KG1 (cell line): Measurements from ENCODE around the gene GSX2.

Experiments
- DNase-seq: peaks from one replicate; lab custom pipeline; 2025; lab: John Stamatoyannopoulos, UW

The GSX2 gene

DNA sequence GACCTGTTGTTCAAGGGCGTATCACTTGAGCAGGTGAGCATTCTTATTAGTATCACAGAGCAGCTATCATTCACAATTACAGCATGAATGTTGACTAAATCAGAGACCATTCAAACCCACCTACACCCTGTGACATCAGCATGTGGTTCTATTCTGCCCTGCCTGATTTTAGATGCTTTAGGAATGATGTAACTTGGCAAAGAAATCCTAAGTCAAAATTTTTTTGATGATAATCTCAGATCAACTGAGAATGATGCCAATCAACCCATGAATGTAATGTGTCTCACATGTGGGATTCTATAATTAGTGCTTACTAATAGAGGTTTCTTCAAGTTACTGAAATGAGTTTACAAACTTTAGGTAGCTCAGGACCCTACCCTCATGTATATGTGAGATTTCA is 22.2 kb upstream of the GSX2 start:
- no peak for DNase-seq

- DNase-seq = no peak
Measured at GRCh38 chr4:54082168-54082567, 17.8 kb upstream of the GSX2 start.

GRCh38 chr4:54085284-54085683 is 14.7 kb upstream of the GSX2 start:
- DNase-seq = no peak

GRCh38 chr4:54089875-54090274 is 10.1 kb upstream of the GSX2 start:
- no peak for DNase-seq

DNA sequence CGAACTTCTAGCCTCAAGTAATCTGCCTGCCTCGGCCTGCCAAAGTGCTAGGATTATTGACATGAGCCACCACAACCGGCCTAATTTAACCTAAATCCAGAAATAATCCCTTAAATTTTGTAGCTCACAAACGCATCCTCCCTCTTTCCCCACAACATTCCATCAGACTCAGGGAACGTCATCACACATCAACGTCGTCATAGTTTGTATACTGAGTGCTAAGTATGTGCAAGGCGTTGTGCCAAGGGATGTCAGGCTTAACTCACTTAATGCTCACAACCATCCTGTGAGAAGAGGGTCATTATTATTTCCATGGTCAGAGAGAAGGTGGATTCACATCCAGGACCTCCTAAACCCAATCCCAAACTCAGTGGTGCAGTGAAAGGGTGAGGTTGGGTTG is 9.6 kb upstream of the GSX2 start:
- no peak for DNase-seq

DNA sequence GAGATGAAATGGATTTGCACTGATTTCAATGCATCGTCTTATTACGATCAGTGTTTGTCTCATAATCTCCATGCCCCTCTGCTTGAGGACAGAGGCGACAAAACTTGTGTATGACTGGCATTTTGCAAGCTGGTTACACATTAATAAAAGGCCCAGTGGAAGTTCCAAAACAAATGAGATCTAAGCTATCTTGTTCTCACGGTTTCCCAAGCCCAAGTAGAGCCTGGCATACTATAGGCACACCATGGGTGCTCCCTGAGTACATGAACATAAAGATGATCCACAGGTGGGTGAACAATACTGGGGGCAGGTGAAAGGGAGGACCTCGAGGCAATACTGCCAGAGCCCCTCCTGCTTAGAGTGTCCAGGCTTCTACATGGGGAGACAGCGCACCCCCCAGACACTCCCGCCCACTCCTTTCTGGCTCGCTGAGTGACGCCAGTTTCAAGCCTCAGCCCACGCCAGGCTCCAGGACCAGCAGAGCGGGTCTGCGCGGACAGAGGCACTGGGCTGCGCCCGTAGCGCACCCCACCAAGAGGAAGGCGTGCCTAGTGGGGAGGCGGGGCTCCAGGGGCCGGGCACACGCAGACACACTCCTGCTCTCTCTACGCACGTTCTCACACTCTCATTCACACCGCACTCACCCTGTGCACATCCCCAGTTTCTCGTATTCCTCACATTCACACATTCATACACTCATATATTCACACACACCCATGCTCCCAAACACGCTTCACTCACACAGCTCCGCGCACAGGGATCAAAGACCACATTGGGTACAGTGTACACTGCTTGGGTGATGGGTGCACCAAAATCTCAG is 8.9 kb upstream of the GSX2 start:
- DNase-seq = no peak

GRCh38 chr4:54091637-54092404 is 8.1 kb upstream of the GSX2 start:
- no peak for DNase-seq

GRCh38 chr4:54092405-54093323 is 7.3 kb upstream of the GSX2 start:
- no peak for DNase-seq

DNA sequence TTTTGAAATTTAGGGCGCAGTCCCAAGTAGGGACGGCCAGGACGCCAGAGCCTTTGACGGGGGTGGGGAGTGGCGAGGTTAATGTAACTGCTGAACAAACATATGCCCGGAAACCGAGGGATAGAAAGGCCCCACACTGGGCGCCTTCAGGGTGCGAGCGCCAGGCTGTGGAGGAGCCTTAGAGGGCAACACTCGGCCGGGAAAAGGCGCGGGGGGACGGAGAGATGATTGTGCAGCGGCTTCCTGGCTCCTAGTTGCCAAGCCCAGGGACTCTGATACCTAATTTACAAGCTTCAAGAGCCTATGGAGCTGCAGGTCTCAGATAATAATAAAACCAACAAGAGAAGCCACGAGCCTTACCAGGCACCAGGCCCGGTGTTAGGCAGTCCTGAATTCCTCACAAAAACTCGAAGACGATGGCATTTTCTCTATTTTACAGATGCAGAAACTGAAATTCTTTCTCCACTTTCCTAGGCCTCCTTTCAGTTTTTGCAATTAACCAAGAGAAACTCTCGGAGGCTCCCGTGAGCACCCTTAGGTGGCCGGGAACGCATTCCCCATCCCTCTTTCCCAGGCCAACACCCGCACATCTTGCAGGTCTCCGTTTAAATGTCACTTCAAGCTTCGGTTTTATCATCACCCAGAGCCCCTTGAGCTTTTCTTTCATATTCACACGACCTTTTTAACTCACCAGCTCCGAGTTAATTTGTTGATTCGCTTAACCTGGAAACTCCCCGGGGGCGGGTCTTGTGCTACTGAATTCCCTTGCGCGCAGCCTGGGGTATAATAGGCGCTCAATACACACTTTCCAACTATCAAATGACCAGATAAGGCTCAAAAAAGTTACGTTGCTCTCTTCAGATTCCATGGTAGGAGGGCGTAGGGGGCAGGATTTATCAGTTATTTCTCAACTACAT is 6.4 kb upstream of the GSX2 start:
- DNase-seq = no peak

- no peak for DNase-seq
Measured at GRCh38 chr4:54094451-54094850, 5.5 kb upstream of the GSX2 start.

- DNase-seq = no peak
Measured at GRCh38 chr4:54095110-54095825, 4.7 kb upstream of the GSX2 start.

- no peak for DNase-seq
Measured at GRCh38 chr4:54096295-54096962, 3.5 kb upstream of the GSX2 start.

- no peak for DNase-seq
Measured at GRCh38 chr4:54097152-54097551, 2.8 kb upstream of the GSX2 start.

DNA sequence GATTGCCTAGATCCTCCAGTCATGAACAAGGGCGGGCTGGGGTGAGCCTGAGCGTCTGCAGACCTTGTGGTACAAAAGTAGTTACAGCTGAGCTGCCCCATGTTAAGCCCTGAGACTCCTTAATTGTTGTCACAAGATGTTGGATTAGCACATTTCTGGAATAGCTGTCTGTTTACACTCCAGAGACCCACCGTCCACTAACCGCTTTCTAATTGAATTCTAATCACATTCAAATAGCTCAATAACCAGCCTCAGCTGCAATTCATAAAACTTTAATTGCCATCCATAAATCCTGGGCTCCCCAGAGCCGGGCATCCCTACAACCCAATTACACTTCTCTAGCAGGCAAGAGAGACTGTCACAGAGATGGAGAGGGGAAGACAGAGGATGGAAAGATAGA is 1.6 kb upstream of the GSX2 start:
- DNase-seq = no peak

DNA sequence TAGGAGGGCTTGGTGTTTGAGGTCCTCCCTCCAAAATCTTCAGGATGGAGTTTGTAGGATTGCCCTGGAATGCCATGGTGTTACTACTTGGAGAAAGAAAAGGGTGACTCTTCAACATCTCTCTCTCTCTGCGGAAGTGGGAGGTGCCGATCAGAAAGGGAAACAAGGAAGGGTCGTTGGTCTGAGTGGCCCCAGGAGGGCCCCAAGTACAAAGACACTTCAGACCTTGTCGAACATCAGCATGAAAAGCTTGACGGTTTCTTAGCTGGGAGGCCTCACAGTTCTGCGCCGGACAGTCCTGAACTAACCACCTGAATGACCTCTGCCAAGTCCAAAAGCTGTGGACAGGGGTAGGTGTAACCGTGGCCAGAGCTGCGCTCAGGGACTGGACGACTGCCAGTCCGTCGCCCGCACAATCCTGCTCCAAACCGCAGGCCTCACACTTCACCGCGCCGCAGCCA is 646 bp upstream of the GSX2 start:
- DNase-seq = no peak

- DNase-seq = no peak
Measured at GRCh38 chr4:54100595-54101189, 729 bp downstream of the GSX2 start.

- no peak for DNase-seq
Measured at GRCh38 chr4:54101190-54102041, 1.5 kb downstream of the GSX2 start.

DNA sequence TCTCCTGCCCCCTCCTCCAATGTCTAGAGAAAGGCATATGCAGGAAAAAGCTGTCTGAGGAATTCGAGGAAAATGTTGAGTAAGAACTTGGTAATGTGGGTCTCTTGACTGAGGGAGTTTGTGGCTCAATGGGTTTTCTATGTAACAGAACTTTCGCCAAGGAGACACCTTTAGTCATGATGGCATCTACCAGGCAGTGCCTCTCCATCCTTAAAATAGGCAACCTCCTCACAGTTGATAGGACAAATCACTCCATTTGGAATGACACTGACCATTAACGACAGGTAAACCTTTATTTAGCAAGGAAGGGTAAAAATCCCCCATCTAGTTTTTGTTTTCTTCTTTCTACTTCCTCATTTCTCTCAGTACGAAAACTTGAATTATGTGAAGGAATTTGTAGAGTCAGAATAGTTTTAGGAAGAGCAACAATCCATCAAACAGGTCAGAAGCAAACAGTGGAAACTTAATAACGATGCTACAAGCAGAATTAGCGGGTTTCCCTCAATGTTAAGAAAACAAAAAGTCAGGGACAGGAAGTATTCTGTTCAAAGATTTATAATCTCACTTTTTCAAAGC is 2.7 kb downstream of the GSX2 start:
- DNase-seq = no peak
